AG04450 (cell line): Measurements from ENCODE around the gene SCT. TPM values are rescaled to one million over a fixed set of nuclear protein-coding genes. Genes with fewer than 3 reads are reported as not detected.
A peak's percentile ranks its signal among the peaks of the same experiment; 100 is the strongest.

Experiments used
- CTCF ChIA-PET: fragments of 300-600, 350-600 bp; formaldehyde crosslinking; extraction: SDS; loops from one replicate; lab custom pipeline; 2022; ENCODE audit warnings: antibody characterized with exemption, inconsistent platforms; lab: Charles Lee
- POLR2A ChIA-PET: fragments of 350-600 bp; formaldehyde crosslinking; extraction: SDS; loops from one replicate; lab custom pipeline; 2021; ENCODE audit warnings: antibody characterized with exemption, inconsistent platforms; lab: Yijun Ruan, JAX
- DNase-seq: peaks from one replicate; pipeline ENCODE4 v3.0.0-alpha.2; 2011; ENCODE audit warnings: low read depth, low spot score
- H3K27ac ChIP-seq: one replicate; pipeline ENCODE4 v1.5.1; 2012; ENCODE audit warnings: low read depth, low read length, control low read depth
- H3K27me3 ChIP-seq: one replicate; pipeline ENCODE4 v1.6.0; 2012; ENCODE audit warnings: low read length; ENCODE audit not compliant: control insufficient read depth, insufficient read depth
- H3K4me3 ChIP-seq: 2 replicates; pipeline ENCODE4 v1.5.1; 2011; ENCODE audit warnings: mild to moderate bottlenecking, low read depth, low read length, control low read depth
- H3K9me3 ChIP-seq: 2 replicates; pipeline ENCODE4 v1.5.1; 2012; ENCODE audit warnings: low read length; ENCODE audit not compliant: control insufficient read depth, insufficient read depth
- CTCF ChIP-seq: IDR thresholded peaks from 2 replicates; pipeline ENCODE4 v1.5.1; 2011; ENCODE audit warnings: low read depth, low read length, control low read depth, inconsistent platforms
- polyA plus RNA-seq: library from polyadenylated mRNA; depleted of rRNA; stranded (reverse); fragments of >200 nt; gene quantifications from 2 replicates; pipeline ENCODE4 v1.2.3, GENCODE V29; 2011; rRNA removed

SCT gene
- polyA plus RNA-seq, 1 experiment: not detected

DNA sequence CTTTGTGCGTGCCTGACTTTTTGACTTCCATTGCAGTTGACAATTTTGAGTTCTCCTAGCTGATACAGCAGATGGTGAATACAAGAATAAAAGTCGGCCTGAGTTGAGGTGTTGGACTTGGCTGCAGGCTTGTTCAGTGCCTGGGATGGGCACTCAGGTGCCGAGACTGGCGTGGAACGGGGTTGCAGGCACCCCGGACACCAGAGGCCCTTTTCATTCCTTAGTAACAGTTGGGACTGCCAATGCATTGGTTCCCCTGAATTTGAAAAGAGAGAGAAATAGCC lies 49.4 kb downstream of the SCT start:
- Histone ChIP-seq H3K9me3 (no peaks in the 10 kb centered on the region; the same call in 1 of the 2 replicates), H3K27me3 (peaks cover 8% of the 10 kb centered on the region), H3K27ac (no peak overlapping the region), H3K4me3 (peak overlapping the region; percentile 91)
- ChIA-PET CTCF (no interaction called here), POLR2A (interaction anchor here (1.1 to 1.6 kb wide), 2 partner anchors 9 to 10 kb away, joined by 3 read pairs; no protein-coding TSS in a partner anchor)
- TF ChIP-seq CTCF: no peak
- DNase-seq: no peak

DNA sequence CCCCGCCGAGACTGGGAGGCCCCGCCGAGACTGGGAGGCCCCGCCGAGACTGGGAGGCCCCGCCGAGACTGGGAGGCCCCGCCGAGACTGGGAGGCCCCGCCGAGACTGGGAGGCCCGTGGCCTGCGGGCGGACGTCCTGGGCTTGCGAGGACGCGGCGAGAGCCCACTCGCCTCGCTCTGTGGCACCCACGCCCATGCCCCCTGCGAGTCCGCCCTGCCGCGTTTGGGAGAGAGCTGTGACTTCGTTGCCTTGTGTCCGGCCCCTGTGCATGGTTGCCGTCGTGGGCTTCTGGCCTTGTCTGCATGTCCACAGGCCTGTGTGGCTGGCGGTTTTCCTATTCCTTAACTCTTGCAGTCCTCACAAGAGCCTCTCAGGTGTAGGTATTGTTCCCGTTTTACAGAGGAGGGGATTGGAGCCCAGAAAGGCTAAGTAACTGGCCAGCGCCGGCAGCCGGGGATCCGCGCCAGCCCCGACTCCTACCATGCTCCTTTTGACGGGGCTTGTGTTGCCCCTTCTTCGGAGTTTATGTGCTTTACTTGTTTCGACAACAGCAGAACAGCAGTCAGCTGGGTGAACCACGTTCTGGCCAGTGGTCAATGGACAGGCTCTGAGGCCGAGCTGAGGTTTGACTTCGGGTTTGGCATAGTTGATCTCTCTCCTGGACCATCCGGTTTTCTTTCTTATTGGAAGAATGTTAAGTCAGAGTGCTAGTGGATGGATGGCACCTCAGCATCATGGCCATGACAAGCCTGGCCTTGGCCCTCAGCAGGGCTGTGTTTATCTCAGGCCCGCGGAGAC lies 50.0 kb downstream of the SCT start:
- Histone ChIP-seq H3K9me3 (no peaks in the 10 kb centered on the region; the same call in 1 of the 2 replicates), H3K27me3 (peaks cover 8% of the 10 kb centered on the region), H3K27ac (no peak overlapping the region), H3K4me3 (peak overlapping the region; percentile 91)
- ChIA-PET CTCF (interaction anchor here (0.8 kb wide), 1 partner anchor 147 kb away, joined by 4 read pairs; no protein-coding TSS in a partner anchor), POLR2A (interaction anchor here (1.1 to 1.6 kb wide), 2 partner anchors 8 to 10 kb away, joined by 3 read pairs; no protein-coding TSS in a partner anchor)
- DNase-seq: no peak
- no peak for TF ChIP-seq CTCF

Other genes with a start within 250 kb of the SCT start
- 0.55 and 1.1 TPM in 2 replicates for gene PKP3, start 233.0 kb downstream of the SCT start, polyA plus RNA-seq
- gene SIGIRR, start 212.2 kb downstream of the SCT start, polyA plus RNA-seq: 17.8 and 20.9 TPM in 2 replicates
- gene ANO9, start 185.2 kb downstream of the SCT start, polyA plus RNA-seq: 0.10 TPM in 1 of 2 replicates, not detected in the other
- 15.8 and 19.7 TPM in 2 replicates for gene PTDSS2, start 176.9 kb downstream of the SCT start, polyA plus RNA-seq
- gene RNH1, start 119.9 kb downstream of the SCT start, polyA plus RNA-seq: 98.6 and 168 TPM in 2 replicates
- gene HRAS, start 91.6 kb downstream of the SCT start, polyA plus RNA-seq: 44.7 and 58.7 TPM in 2 replicates
- 0.86 and 1.5 TPM in 2 replicates for gene LRRC56, start 89.7 kb downstream of the SCT start, polyA plus RNA-seq
- 0.32 and 0.67 TPM in 2 replicates for gene LMNTD2, start 66.4 kb downstream of the SCT start, polyA plus RNA-seq
- 2.5 and 4.3 TPM in 2 replicates for gene RASSF7, start 66.2 kb downstream of the SCT start, polyA plus RNA-seq
- gene PHRF1, start 50.7 kb downstream of the SCT start, polyA plus RNA-seq: 7.3 and 8.4 TPM in 2 replicates
- gene IRF7, start 11.2 kb downstream of the SCT start, polyA plus RNA-seq: 2.4 and 3.6 TPM in 2 replicates
- not detected in 2 replicates for gene CDHR5, start 2.2 kb downstream of the SCT start, polyA plus RNA-seq
- 0.05 TPM in 1 of 2 replicates, not detected in the other for gene DRD4, start 10.1 kb upstream of the SCT start, polyA plus RNA-seq
- gene DEAF1, start 68.0 kb upstream of the SCT start, polyA plus RNA-seq: 13.0 and 19.6 TPM in 2 replicates
- 16.2 and 18.7 TPM in 2 replicates for gene TMEM80, start 68.6 kb upstream of the SCT start, polyA plus RNA-seq
- gene EPS8L2, start 79.0 kb upstream of the SCT start, polyA plus RNA-seq: 11.0 and 17.0 TPM in 2 replicates
- 242 and 286 TPM in 2 replicates for gene TALDO1, start 120.3 kb upstream of the SCT start, polyA plus RNA-seq
- gene GATD1, start 150.3 kb upstream of the SCT start, polyA plus RNA-seq: 15.0 and 18.8 TPM in 2 replicates
- gene CEND1, start 162.9 kb upstream of the SCT start, polyA plus RNA-seq: 0.55 and 1.1 TPM in 2 replicates
- gene SLC25A22, start 171.1 kb upstream of the SCT start, polyA plus RNA-seq: 11.3 and 11.5 TPM in 2 replicates
- gene PIDD1, start 178.1 kb upstream of the SCT start, polyA plus RNA-seq: 5.7 and 8.2 TPM in 2 replicates
- 940 and 1,115 TPM in 2 replicates for gene RPLP2, start 182.8 kb upstream of the SCT start, polyA plus RNA-seq
- 17.3 and 29.3 TPM in 2 replicates for gene PNPLA2, start 191.7 kb upstream of the SCT start, polyA plus RNA-seq
- 0.26 and 0.36 TPM in 2 replicates for gene CRACR2B, start 200.7 kb upstream of the SCT start, polyA plus RNA-seq
- 559 and 909 TPM in 2 replicates for gene CD151, start 205.8 kb upstream of the SCT start, polyA plus RNA-seq
- 211 and 431 TPM in 2 replicates for gene POLR2L, start 215.3 kb upstream of the SCT start, polyA plus RNA-seq
- 92.6 and 134 TPM in 2 replicates for gene TSPAN4, start 215.7 kb upstream of the SCT start, polyA plus RNA-seq